HUES6 (cell line): ENCODE measurements around the gene DPPA2.
A peak's percentile ranks its signal among the peaks of the same experiment; 100 is the strongest.
"Not testable (repeated sequence)": the region's sequence is repeated elsewhere in the genome, so short reads cannot be mapped to it uniquely, and the experiment has no call there.

Experiments used
- H3K27ac ChIP-seq: 2 replicates; pipeline ENCODE4 v1.7.0; 2013; ENCODE audit warnings: low read depth, mild to moderate bottlenecking, low read length, inconsistent platforms
- H3K27me3 ChIP-seq: 2 replicates; pipeline ENCODE4 v1.6.1; 2013; ENCODE audit warnings: low read length; ENCODE audit not compliant: control insufficient read depth, insufficient read depth
- H3K36me3 ChIP-seq: 2 replicates; pipeline ENCODE4 v1.6.1; 2013; ENCODE audit warnings: low read length; ENCODE audit not compliant: control insufficient read depth, insufficient read depth
- H3K4me1 ChIP-seq: 2 replicates; pipeline ENCODE4 v1.6.1; 2013; ENCODE audit warnings: low read length; ENCODE audit not compliant: control insufficient read depth, insufficient read depth
- H3K4me3 ChIP-seq: 2 replicates; pipeline ENCODE4 v1.5.1; 2013; ENCODE audit warnings: low read depth, low read length
- H3K9ac ChIP-seq: one replicate; pipeline ENCODE4 v1.6.1; 2013; ENCODE audit warnings: mild to moderate bottlenecking, low read length
- H3K9me3 ChIP-seq: 2 replicates; pipeline ENCODE4 v1.6.1; 2013; ENCODE audit warnings: low read depth, low read length; ENCODE audit not compliant: control insufficient read depth, insufficient read depth

The DPPA2 gene

GRCh38 chr3:109316162-109316730 lies at the start of gene DPPA2:
Gene DPPA2 (minus strand): TSS chr3:109316517. CDS start chr3:109314542, 1,975 bp downstream.
- H3K4me3 ChIP-seq, result peak within 1 kb of the TSS; percentile 32; the same call in 1 of the 2 replicates
- H3K4me1 ChIP-seq, result peaks cover 32% of the 10 kb centered on the region
- no peaks in the 10 kb centered on the region for H3K27me3 ChIP-seq
- peak within 1 kb of the TSS; percentile 34 for H3K9ac ChIP-seq
- H3K27ac ChIP-seq, result no peak within 1 kb of the TSS; the same call in 1 of the 2 replicates
- no peaks in the 10 kb centered on the region for H3K36me3 ChIP-seq
- no peaks in the 10 kb centered on the region for H3K9me3 ChIP-seq

- H3K27ac ChIP-seq, result no peak overlapping the region
- H3K27me3 ChIP-seq, result no peaks in the 10 kb centered on the region
- no peak overlapping the region for H3K4me3 ChIP-seq
- peaks cover 3% of the 10 kb centered on the region; the same call in 1 of the 2 replicates for H3K36me3 ChIP-seq
- H3K9ac ChIP-seq, result no peak overlapping the region
- no peaks in the 10 kb centered on the region; the same call in 1 of the 2 replicates for H3K9me3 ChIP-seq
- H3K4me1 ChIP-seq, result no peaks in the 10 kb centered on the region
These were observed 47.8 kb upstream of the DPPA2 start for GRCh38 chr3:109364088-109364487.

GRCh38 chr3:109363634-109364033 lies 47.3 kb upstream of the DPPA2 start:
- H3K4me1 ChIP-seq, result no peaks in the 10 kb centered on the region
- H3K4me3 ChIP-seq, result no peak overlapping the region
- no peaks in the 10 kb centered on the region for H3K27me3 ChIP-seq
- H3K9me3 ChIP-seq, result no peaks in the 10 kb centered on the region; the same call in 1 of the 2 replicates
- H3K9ac ChIP-seq, result no peak overlapping the region
- H3K36me3 ChIP-seq, result peaks cover 3% of the 10 kb centered on the region; the same call in 1 of the 2 replicates
- no peak overlapping the region for H3K27ac ChIP-seq

GRCh38 chr3:109362823-109363222 lies 46.5 kb upstream of the DPPA2 start:
- Histone ChIP-seq H3K9me3 (no peaks in the 10 kb centered on the region; the same call in 1 of the 2 replicates), H3K9ac (no peak overlapping the region), H3K27ac (no peak overlapping the region), H3K4me1 (peaks cover under 1% of the 10 kb centered on the region; the same call in 1 of the 2 replicates), H3K27me3 (no peaks in the 10 kb centered on the region), H3K4me3 (no peak overlapping the region), H3K36me3 (peaks cover 3% of the 10 kb centered on the region; the same call in 1 of the 2 replicates)

GRCh38 chr3:109358809-109359208 lies 42.5 kb upstream of the DPPA2 start:
- not testable (repeated sequence) for H3K27ac ChIP-seq, H3K27me3 ChIP-seq, H3K9me3 ChIP-seq

GRCh38 chr3:109356442-109357155 lies 40.3 kb upstream of the DPPA2 start:
- peak overlapping the region; percentile 77 for H3K9ac ChIP-seq

More at GRCh38 chr3:109358809-109359208, 42.5 kb upstream of the DPPA2 start:
- not testable (repeated sequence) for H3K4me3 ChIP-seq, H3K36me3 ChIP-seq, H3K9ac ChIP-seq
- H3K4me1 ChIP-seq, result peaks cover 30% of the 10 kb centered on the region

GRCh38 chr3:109355625-109356441 lies 39.5 kb upstream of the DPPA2 start:
- Histone ChIP-seq H3K4me3 (peak overlapping the region; percentile 32), H3K4me1 (peaks cover 46% of the 10 kb centered on the region), H3K9ac (peak overlapping the region; percentile 77), H3K27ac (peak overlapping the region; percentile 78), H3K27me3 (no peaks in the 10 kb centered on the region), H3K9me3 (no peaks in the 10 kb centered on the region), H3K36me3 (0 out of 2 replicates have a peak, but pooled peaks cover 2% of the 10 kb centered on the region)

More at GRCh38 chr3:109356442-109357155, 40.3 kb upstream of the DPPA2 start:
- Histone ChIP-seq H3K4me1 (peaks cover 46% of the 10 kb centered on the region), H3K27ac (peak overlapping the region; percentile 78), H3K4me3 (peak overlapping the region; percentile 32), H3K27me3 (no peaks in the 10 kb centered on the region), H3K9me3 (no peaks in the 10 kb centered on the region), H3K36me3 (0 out of 2 replicates have a peak, but pooled peaks cover 2% of the 10 kb centered on the region)

- Histone ChIP-seq H3K36me3 (peaks cover 11% of the 10 kb centered on the region), H3K4me3 (no peak overlapping the region), H3K27me3 (no peaks in the 10 kb centered on the region), H3K9ac (no peak overlapping the region), H3K9me3 (no peaks in the 10 kb centered on the region), H3K27ac (peak overlapping the region; percentile 56; the same call in 1 of the 2 replicates), H3K4me1 (peaks cover 48% of the 10 kb centered on the region)
These were observed 36.7 kb upstream of the DPPA2 start for GRCh38 chr3:109353057-109353456.

- Histone ChIP-seq H3K9ac (no peak overlapping the region), H3K4me3 (no peak overlapping the region), H3K36me3 (peaks cover 22% of the 10 kb centered on the region), H3K27ac (0 out of 2 replicates have a peak overlapping the region, but pooled peaks have one; percentile 43), H3K4me1 (peaks cover 34% of the 10 kb centered on the region), H3K27me3 (no peaks in the 10 kb centered on the region), H3K9me3 (no peaks in the 10 kb centered on the region)
These were observed 34.9 kb upstream of the DPPA2 start for GRCh38 chr3:109351231-109351630.

- H3K27ac ChIP-seq, result no peak overlapping the region
- H3K9me3 ChIP-seq, result no peaks in the 10 kb centered on the region
- no peak overlapping the region for H3K4me3 ChIP-seq
- no peak overlapping the region for H3K9ac ChIP-seq
- no peaks in the 10 kb centered on the region for H3K27me3 ChIP-seq
- H3K4me1 ChIP-seq, result peaks cover 12% of the 10 kb centered on the region
- H3K36me3 ChIP-seq, result peaks cover 56% of the 10 kb centered on the region
These were observed 30.5 kb upstream of the DPPA2 start for GRCh38 chr3:109346770-109347295.
